GM12878 (cell line): ENCODE results near the gene FABP6. TPM values are rescaled to one million over a fixed set of nuclear protein-coding genes. Genes with fewer than 3 reads are reported as not detected.

ENCODE experiments used
- ATAC-seq: fragments of 200-7000 bp; cut with Tn5 transposase; 3 replicates; pipeline ENCODE4 v1.9.1; 2020; ENCODE audit warnings: mild to moderate bottlenecking, moderate library complexity
- BruUV-seq: library from RNA; stranded (reverse); fragments of 400-500 nt; replicated peaks from 2 replicates; lab custom pipeline; 2021; lab: Mats Ljungman, UMichigan
- CTCF ChIA-PET: fragments of 300-600 bp; sonication (Branson Sonifier 250); formaldehyde crosslinking; extraction: SDS; loops from one replicate; lab custom pipeline; 2021; ENCODE audit warnings: inconsistent platforms; lab: Yijun Ruan, JAX
- POLR2A ChIA-PET: fragments of 350-600 bp; formaldehyde crosslinking; extraction: SDS; loops from one replicate; lab custom pipeline; 2021; ENCODE audit warnings: inconsistent platforms; lab: Charles Lee
- RAD21 ChIA-PET: fragments of 300-600 bp; sonication (Branson Sonifier 250); formaldehyde crosslinking; loops from one replicate; lab custom pipeline; 2023; ENCODE audit warnings: antibody characterized with exemption; ENCODE audit not compliant: unreplicated experiment; lab: Charles Lee
- SMC1A ChIA-PET: fragments of 300-600 bp; sonication (Branson Sonifier 250); formaldehyde crosslinking; loops from one replicate; lab custom pipeline; 2023; ENCODE audit not compliant: unreplicated experiment, uncharacterized antibody; lab: Charles Lee
- DNase-seq: peaks from one replicate; pipeline ENCODE4 v3.0.0-alpha.2; 2011; ENCODE audit warnings: low read depth, low spot score
- FAIRE-seq: peaks from 3 replicates; lab custom pipeline; 2011; peaks lifted over from hg19 to GRCh38; lab: Jason Lieb, UNC
- H2AFZ ChIP-seq: 2 replicates; pipeline ENCODE4 v1.6.0; 2011; ENCODE audit warnings: low read depth, low read length, control low read depth; ENCODE audit not compliant: control insufficient read depth
- H3K27ac ChIP-seq: 2 replicates; pipeline ENCODE4 v1.5.1; 2011; ENCODE audit warnings: control low read depth; ENCODE audit not compliant: control insufficient read depth, insufficient read depth
- H3K27me3 ChIP-seq, 2 experiments: replicated peaks in 1 of 2; 2 replicates each; pipeline versions ENCODE4 v1.6.0 to v1.6.1; 2011; ENCODE audit warnings: low read length in 1 of 2; ENCODE audit not compliant: control insufficient read depth in 2 of 2, insufficient read depth in 2 of 2
- H3K36me3 ChIP-seq, 2 experiments: 2 replicates each; pipeline ENCODE4 v1.5.1; 2011; ENCODE audit warnings: low read length in 1 of 2; ENCODE audit not compliant: control insufficient read depth in 2 of 2, insufficient read depth in 2 of 2
- H3K4me1 ChIP-seq: 2 replicates; pipeline ENCODE4 v1.6.1; 2011; ENCODE audit warnings: mild to moderate bottlenecking, low read length, moderate library complexity, mixed read lengths; ENCODE audit not compliant: control insufficient read depth, insufficient read depth
- H3K4me2 ChIP-seq: 2 replicates; pipeline ENCODE4 v1.6.0; 2011; ENCODE audit warnings: control low read depth; ENCODE audit not compliant: control insufficient read depth, insufficient read depth
- H3K4me3 ChIP-seq: fragments of 200-600 bp; sonication (generic); 2 replicates; pipeline ENCODE4 v1.5.1; 2016
- H3K79me2 ChIP-seq: 2 replicates; pipeline ENCODE4 v1.6.0; 2011; ENCODE audit warnings: low read length; ENCODE audit not compliant: control insufficient read depth, insufficient read depth
- H3K9ac ChIP-seq: 2 replicates; pipeline ENCODE4 v1.8.0; 2011; ENCODE audit warnings: low read length, control low read depth, mixed read lengths; ENCODE audit not compliant: control insufficient read depth, insufficient read depth
- H3K9me3 ChIP-seq: replicated peaks from 3 replicates; pipeline ENCODE4 v1.5.1; 2011; ENCODE audit warnings: mild to moderate bottlenecking, low read length; ENCODE audit not compliant: control insufficient read depth, insufficient read depth
- H4K20me1 ChIP-seq: 2 replicates; pipeline ENCODE4 v1.6.0; 2011; ENCODE audit not compliant: control insufficient read depth, insufficient read depth
- FOXK2 ChIP-seq: fragments of 450-650 bp; IDR thresholded peaks from 2 replicates; pipeline ENCODE4 v1.6.1; 2017; ENCODE audit warnings: mild to moderate bottlenecking, moderate library complexity
- MTA2 ChIP-seq: fragments of 450-650 bp; IDR thresholded peaks from 2 replicates; pipeline ENCODE4 v1.6.1; 2016; ENCODE audit warnings: low read depth, mild to moderate bottlenecking, moderate library complexity
- MTA3 ChIP-seq: IDR thresholded peaks from 2 replicates; pipeline ENCODE4 v1.6.1; 2012; ENCODE audit warnings: low read length, inconsistent platforms, borderline replicate concordance
- MXI1 ChIP-seq: fragments of 150-350 bp; IDR thresholded peaks from 2 replicates; pipeline ENCODE4 v1.6.1; 2011; ENCODE audit warnings: low read depth, mild to moderate bottlenecking, inconsistent platforms, low read length, improper control_type of control experiment
- NFIC ChIP-seq: IDR thresholded peaks from 2 replicates; pipeline ENCODE4 v1.6.1; 2012; ENCODE audit warnings: low read depth, mild to moderate bottlenecking, inconsistent platforms, low read length, moderate library complexity
- RAD51 ChIP-seq: fragments of 450-650 bp; IDR thresholded peaks from 2 replicates; pipeline ENCODE4 v1.6.1; 2016; ENCODE audit warnings: moderate library complexity, mild to moderate bottlenecking, inconsistent platforms
- RB1 ChIP-seq: fragments of 450-650 bp; formaldehyde crosslinking; IDR thresholded peaks from 2 replicates; pipeline ENCODE4 v1.6.1; 2017; ENCODE audit warnings: mild to moderate bottlenecking, borderline replicate concordance
- RELA ChIP-seq: fragments of 450-650 bp; IDR thresholded peaks from 2 replicates; pipeline ENCODE4 v1.8.0; 2014; ENCODE audit warnings: borderline replicate concordance; ENCODE audit not compliant: partially characterized antibody
- SMAD1 ChIP-seq: fragments of 450-650 bp; IDR thresholded peaks from 2 replicates; pipeline ENCODE4 v1.6.1; 2018; ENCODE audit warnings: mild to moderate bottlenecking, low read depth; ENCODE audit not compliant: partially characterized antibody
- STAT3 ChIP-seq: IDR thresholded peaks from 2 replicates; pipeline ENCODE4 v1.6.1; 2011; ENCODE audit warnings: low read depth, low read length, improper control_type of control experiment
- TCF12 ChIP-seq: IDR thresholded peaks from 2 replicates; pipeline ENCODE4 v1.6.1; 2011; ENCODE audit warnings: low read depth, mild to moderate bottlenecking, low read length
- WGBS: methylation state at CpG from one replicate; pipeline ENCODE4 v1.1.6; 2016; ENCODE audit warnings: low lambda C conversion rate; ENCODE audit not compliant: insufficient replicate concordance, insufficient coverage; ENCODE audit errors: missing lambda C conversion rate; 5-methylcytosine and 5-hydroxymethylcytosine counted together
- in situ Hi-C: fragments of 300-500 bp; cut with MboI; formaldehyde crosslinking; loops from 9 replicates; pipeline ENCODE4 v1.14.3; 2018; ENCODE audit warnings: mixed read lengths
- intact Hi-C: fragments of 100-400 bp; cut with micrococcal nuclease; formaldehyde crosslinking; loops from one replicate; pipeline ENCODE4 v1.14.2; 2022; ENCODE audit not compliant: unreplicated experiment
- polyA plus RNA-seq, 11 experiments: library from polyadenylated mRNA; depleted of rRNA in 4 of 11; unstranded in 6 of 11; stranded (reverse) in 5 of 11; fragments of >200 nt; fragmentation: Nextera tagmentation in 4 of 11; fragmentation: Illumina TruSeq in 1 of 11; extraction: Ambion mirVana in 4 of 11; extraction: Trizol in 1 of 11; gene quantifications; 1 replicate in 1 of 11; 2 replicates in 10 of 11; pipeline versions ENCODE4 v1.2.1 to v1.2.3, GENCODE V29; 2011 to 2016; ENCODE audit warnings: inconsistent platforms in 2 of 11, missing spikeins in 2 of 11, low read depth in 1 of 11
- total RNA-seq, 4 experiments: library from RNA; depleted of rRNA in 3 of 4; stranded (reverse); fragments of >200 nt in 3 of 4; fragmentation: Illumina TruSeq in 1 of 4; extraction: Trizol in 1 of 4; gene quantifications; 2 replicates each; pipeline versions ENCODE4 v1.2.1 to v1.2.3, GENCODE V29; 2013 to 2021
- TF ChIP-seq, protein P1 (sequence below): fragments of 450-650 bp; IDR thresholded peaks from 2 replicates; pipeline ENCODE4 v1.6.1; 2016; ENCODE audit warnings: mild to moderate bottlenecking
- TF ChIP-seq, protein P2 (sequence below): fragments of 450-650 bp; IDR thresholded peaks from 2 replicates; pipeline ENCODE4 v1.6.1; 2017; ENCODE audit warnings: mild to moderate bottlenecking, moderate library complexity
- TF ChIP-seq, protein P3 (sequence below): fragments of 450-650 bp; IDR thresholded peaks from 2 replicates; pipeline ENCODE4 v1.6.1; 2017; ENCODE audit warnings: mild to moderate bottlenecking, moderate library complexity

FABP6 gene
- total and polyA plus RNA-seq, 10 of the 15 experiments (the other 5 are each of a cell fraction or from before 2014, with no cell fraction given) = 0.66 to 8.1 (median 2.4) TPM

DNA sequence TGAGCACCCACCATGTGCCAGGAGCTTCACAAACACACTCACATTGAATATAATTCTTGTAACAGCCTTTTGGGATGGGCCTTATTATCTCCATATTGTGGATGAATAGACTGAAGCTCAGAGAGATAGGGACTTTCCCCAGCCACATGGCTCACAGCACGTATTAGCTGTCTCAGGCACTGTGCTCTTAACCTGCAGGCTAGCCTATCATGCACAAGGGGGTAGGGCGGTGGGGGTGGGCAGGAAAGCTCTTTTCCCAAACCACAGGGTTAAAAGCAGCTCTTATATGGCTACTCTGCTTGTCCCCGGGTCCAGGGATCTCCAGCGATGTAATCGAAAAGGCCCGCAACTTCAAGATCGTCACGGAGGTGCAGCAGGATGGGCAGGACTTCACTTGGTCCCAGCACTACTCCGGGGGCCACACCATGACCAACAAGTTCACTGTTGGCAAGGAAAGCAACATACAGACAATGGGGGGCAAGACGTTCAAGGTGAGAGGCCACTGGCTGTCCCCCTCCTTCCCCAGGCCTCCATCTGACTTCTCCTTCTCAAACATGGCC is 2.6 kb downstream of the FABP6 start:
- FAIRE-seq = peak; percentile 61
- CTCF ChIA-PET = interaction anchor here (0.6 to 4.9 kb wide), 13 partner anchors 8 to 210 kb away, joined by 3 to 34 read pairs (median 3); partner anchors contain the start of gene SLU7
- Histone ChIP-seq H4K20me1 (no peaks in the 10 kb centered on the region), H3K4me3 (no peak overlapping the region), H3K27ac (peak overlapping the region; percentile 77), H3K4me2 (peak overlapping the region; percentile 36; the same call in 1 of the 2 replicates), H3K27me3 (no peaks in the 10 kb centered on the region), H3K9ac (peak overlapping the region; percentile 34; the same call in 1 of the 2 replicates), H3K4me1 (peaks cover 27% of the 10 kb centered on the region), H3K9me3 (no peaks in the 10 kb centered on the region), H3K79me2 (no peaks in the 10 kb centered on the region), H3K36me3 (no peaks in the 10 kb centered on the region), H2AFZ (peak overlapping the region; percentile 75)
- RAD21 ChIA-PET = interaction anchor here (0.8 to 3.0 kb wide), 15 partner anchors 9 to 191 kb away, joined by 3 to 18 read pairs (median 4); partner anchors contain the start of gene PWWP2A
- DNase-seq = peak; percentile 40
- in situ Hi-C loops (no loop called here), intact Hi-C loops (no loop called here)
- SMC1A ChIA-PET = interaction anchor here (0.8 to 3.0 kb wide), 20 partner anchors 8 to 210 kb away, joined by 3 to 14 read pairs (median 4); no protein-coding TSS in a partner anchor
- POLR2A ChIA-PET = interaction anchor here (0.6 to 1.8 kb wide), 10 partner anchors 9 to 210 kb away, joined by 3 to 6 read pairs (median 4); no protein-coding TSS in a partner anchor
- ATAC-seq = peak; percentile 71
- BruUV-seq = no TSS peak
- 62% methylated on average over 10 of the region's 10 CpGs for WGBS
- TF ChIP-seq, protein P1, sequence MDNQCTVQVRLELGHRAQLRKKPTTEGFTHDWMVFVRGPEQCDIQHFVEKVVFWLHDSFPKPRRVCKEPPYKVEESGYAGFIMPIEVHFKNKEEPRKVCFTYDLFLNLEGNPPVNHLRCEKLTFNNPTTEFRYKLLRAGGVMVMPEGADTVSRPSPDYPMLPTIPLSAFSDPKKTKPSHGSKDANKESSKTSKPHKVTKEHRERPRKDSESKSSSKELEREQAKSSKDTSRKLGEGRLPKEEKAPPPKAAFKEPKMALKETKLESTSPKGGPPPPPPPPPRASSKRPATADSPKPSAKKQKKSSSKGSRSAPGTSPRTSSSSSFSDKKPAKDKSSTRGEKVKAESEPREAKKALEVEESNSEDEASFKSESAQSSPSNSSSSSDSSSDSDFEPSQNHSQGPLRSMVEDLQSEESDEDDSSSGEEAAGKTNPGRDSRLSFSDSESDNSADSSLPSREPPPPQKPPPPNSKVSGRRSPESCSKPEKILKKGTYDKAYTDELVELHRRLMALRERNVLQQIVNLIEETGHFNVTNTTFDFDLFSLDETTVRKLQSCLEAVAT = peak; percentile 93
- no peak for TF ChIP-seq NFIC
- TF ChIP-seq, protein P2, sequence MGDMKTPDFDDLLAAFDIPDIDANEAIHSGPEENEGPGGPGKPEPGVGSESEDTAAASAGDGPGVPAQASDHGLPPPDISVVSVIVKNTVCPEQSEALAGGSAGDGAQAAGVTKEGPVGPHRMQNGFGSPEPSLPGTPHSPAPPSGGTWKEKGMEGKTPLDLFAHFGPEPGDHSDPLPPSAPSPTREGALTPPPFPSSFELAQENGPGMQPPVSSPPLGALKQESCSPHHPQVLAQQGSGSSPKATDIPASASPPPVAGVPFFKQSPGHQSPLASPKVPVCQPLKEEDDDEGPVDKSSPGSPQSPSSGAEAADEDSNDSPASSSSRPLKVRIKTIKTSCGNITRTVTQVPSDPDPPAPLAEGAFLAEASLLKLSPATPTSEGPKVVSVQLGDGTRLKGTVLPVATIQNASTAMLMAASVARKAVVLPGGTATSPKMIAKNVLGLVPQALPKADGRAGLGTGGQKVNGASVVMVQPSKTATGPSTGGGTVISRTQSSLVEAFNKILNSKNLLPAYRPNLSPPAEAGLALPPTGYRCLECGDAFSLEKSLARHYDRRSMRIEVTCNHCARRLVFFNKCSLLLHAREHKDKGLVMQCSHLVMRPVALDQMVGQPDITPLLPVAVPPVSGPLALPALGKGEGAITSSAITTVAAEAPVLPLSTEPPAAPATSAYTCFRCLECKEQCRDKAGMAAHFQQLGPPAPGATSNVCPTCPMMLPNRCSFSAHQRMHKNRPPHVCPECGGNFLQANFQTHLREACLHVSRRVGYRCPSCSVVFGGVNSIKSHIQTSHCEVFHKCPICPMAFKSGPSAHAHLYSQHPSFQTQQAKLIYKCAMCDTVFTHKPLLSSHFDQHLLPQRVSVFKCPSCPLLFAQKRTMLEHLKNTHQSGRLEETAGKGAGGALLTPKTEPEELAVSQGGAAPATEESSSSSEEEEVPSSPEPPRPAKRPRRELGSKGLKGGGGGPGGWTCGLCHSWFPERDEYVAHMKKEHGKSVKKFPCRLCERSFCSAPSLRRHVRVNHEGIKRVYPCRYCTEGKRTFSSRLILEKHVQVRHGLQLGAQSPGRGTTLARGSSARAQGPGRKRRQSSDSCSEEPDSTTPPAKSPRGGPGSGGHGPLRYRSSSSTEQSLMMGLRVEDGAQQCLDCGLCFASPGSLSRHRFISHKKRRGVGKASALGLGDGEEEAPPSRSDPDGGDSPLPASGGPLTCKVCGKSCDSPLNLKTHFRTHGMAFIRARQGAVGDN = peak; percentile 51; the same call in 1 of the 2 replicates
- TF ChIP-seq MTA2 = no peak
- TF ChIP-seq SMAD1 = no peak
- TF ChIP-seq MTA3 = no peak
- TF ChIP-seq RB1 = no peak
- TF ChIP-seq RELA = peak; percentile 61
- TF ChIP-seq STAT3 = no peak
- no peak for TF ChIP-seq MXI1
- TF ChIP-seq, protein P3, sequence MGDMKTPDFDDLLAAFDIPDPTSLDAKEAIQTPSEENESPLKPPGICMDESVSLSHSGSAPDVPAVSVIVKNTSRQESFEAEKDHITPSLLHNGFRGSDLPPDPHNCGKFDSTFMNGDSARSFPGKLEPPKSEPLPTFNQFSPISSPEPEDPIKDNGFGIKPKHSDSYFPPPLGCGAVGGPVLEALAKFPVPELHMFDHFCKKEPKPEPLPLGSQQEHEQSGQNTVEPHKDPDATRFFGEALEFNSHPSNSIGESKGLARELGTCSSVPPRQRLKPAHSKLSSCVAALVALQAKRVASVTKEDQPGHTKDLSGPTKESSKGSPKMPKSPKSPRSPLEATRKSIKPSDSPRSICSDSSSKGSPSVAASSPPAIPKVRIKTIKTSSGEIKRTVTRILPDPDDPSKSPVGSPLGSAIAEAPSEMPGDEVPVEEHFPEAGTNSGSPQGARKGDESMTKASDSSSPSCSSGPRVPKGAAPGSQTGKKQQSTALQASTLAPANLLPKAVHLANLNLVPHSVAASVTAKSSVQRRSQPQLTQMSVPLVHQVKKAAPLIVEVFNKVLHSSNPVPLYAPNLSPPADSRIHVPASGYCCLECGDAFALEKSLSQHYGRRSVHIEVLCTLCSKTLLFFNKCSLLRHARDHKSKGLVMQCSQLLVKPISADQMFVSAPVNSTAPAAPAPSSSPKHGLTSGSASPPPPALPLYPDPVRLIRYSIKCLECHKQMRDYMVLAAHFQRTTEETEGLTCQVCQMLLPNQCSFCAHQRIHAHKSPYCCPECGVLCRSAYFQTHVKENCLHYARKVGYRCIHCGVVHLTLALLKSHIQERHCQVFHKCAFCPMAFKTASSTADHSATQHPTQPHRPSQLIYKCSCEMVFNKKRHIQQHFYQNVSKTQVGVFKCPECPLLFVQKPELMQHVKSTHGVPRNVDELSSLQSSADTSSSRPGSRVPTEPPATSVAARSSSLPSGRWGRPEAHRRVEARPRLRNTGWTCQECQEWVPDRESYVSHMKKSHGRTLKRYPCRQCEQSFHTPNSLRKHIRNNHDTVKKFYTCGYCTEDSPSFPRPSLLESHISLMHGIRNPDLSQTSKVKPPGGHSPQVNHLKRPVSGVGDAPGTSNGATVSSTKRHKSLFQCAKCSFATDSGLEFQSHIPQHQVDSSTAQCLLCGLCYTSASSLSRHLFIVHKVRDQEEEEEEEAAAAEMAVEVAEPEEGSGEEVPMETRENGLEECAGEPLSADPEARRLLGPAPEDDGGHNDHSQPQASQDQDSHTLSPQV = 0 out of 2 replicates have a peak, but pooled peaks have one; percentile 7
- no peak for TF ChIP-seq FOXK2
- no peak for TF ChIP-seq TCF12
- TF ChIP-seq RAD51 = peak; percentile 47; the same call in 1 of the 2 replicates
